SK-N-SH treated with all-trans-retinoic acid at 6 μM for 48 hours (cell line): ENCODE data around the gene CDH22.

Experiments
- ARNTL ChIP-seq: fragments of 450-650 bp; formaldehyde crosslinking; IDR thresholded peaks from 2 replicates; pipeline ENCODE4 v1.5.0; 2020; ENCODE audit warnings: low read depth, mild to moderate bottlenecking, moderate library complexity, borderline replicate concordance
- BACH2 ChIP-seq: fragments of 250-450 bp; sonication (Bioruptor Pico); IDR thresholded peaks from 2 replicates; pipeline ENCODE4 v1.9.0; 2021; ENCODE audit warnings: mild to moderate bottlenecking, borderline replicate concordance
- ESRRG ChIP-seq: fragments of 250-450 bp; sonication (Bioruptor Pico); IDR thresholded peaks from 2 replicates; pipeline ENCODE4 v1.6.1; 2021; ENCODE audit warnings: mild to moderate bottlenecking
- RARB ChIP-seq: fragments of 250-450 bp; sonication (Bioruptor Pico); IDR thresholded peaks from 2 replicates; pipeline ENCODE4 v1.8.0; 2021; ENCODE audit warnings: mild to moderate bottlenecking, moderate library complexity
- ZNF565 ChIP-seq: fragments of 450-650 bp; formaldehyde crosslinking; conservative IDR thresholded peaks from 2 replicates; pipeline ENCODE4 v1.5.0; 2020; ENCODE audit warnings: low read depth, mild to moderate bottlenecking, moderate library complexity

- TF ChIP-seq ARNTL (CRISPR knock-in tag) = no peak
- no peak for TF ChIP-seq ZNF565 (CRISPR knock-in tag)
- no peak for TF ChIP-seq RARB
- no peak for TF ChIP-seq BACH2 (CRISPR knock-in tag)
- no peak for TF ChIP-seq ESRRG (CRISPR knock-in tag)
Observed at GRCh38 chr20:46183768-46184167, 124.5 kb downstream of the CDH22 start.
